Stomach (tissue), 9 donors: ENCODE measurements around the gene RPS6KA4. TPM values are rescaled to one million over a fixed set of nuclear protein-coding genes. Genes with fewer than 3 reads are reported as not detected.
"Not testable (repeated sequence)": the region's sequence is repeated elsewhere in the genome, so short reads cannot be mapped to it uniquely, and the experiment has no call there.

ENCODE experiments used
- DNase-seq, 2 donors: peaks; one replicate each; pipeline versions ENCODE4 v3.0.0 to v3.0.0-alpha.2; 2013 to 2019
- H3K27ac ChIP-seq, 5 donors: fragments of 200-600 bp in 4 of 5; sonication (generic) in 4 of 5; one replicate each; pipeline ENCODE4 v1.5.1; 2013 to 2019; ENCODE audit warnings: mild to moderate bottlenecking in 1 of 5, moderate library complexity in 1 of 5
- H3K27me3 ChIP-seq, 3 donors: fragments of 200-600 bp; sonication (generic); one replicate each; pipeline ENCODE4 v1.5.1; 2017 to 2019; ENCODE audit warnings: mixed run types in 1 of 3
- H3K36me3 ChIP-seq, 4 donors: fragments of 200-600 bp; sonication (generic); 1 replicate in 3 of 4; 2 replicates in 1 of 4; pipeline ENCODE4 v1.5.1; 2016 to 2019
- H3K4me1 ChIP-seq, 4 donors: fragments of 200-600 bp; sonication (generic); one replicate each; pipeline ENCODE4 v1.5.1; 2016 to 2019
- H3K4me3 ChIP-seq, 4 donors: fragments of 200-600 bp; sonication (generic) in 3 of 4; one replicate each; pipeline ENCODE4 v1.5.1; 2016 to 2019; ENCODE audit warnings: mild to moderate bottlenecking in 1 of 4
- H3K9me3 ChIP-seq, 4 donors: fragments of 200-600 bp; sonication (generic); one replicate each; pipeline ENCODE4 v1.5.1; 2016 to 2019
- CTCF ChIP-seq, 7 experiments: fragments of 450-650 bp in 4 of 7; fragments of 200-600 bp in 3 of 7; sonication (generic) in 3 of 7; IDR thresholded peaks; one replicate each; pipeline ENCODE4 v1.5.1; 2016 to 2019; ENCODE audit warnings: antibody characterized with exemption in 7 of 7, control low read depth in 2 of 7, mild to moderate bottlenecking in 1 of 7
- EP300 ChIP-seq: sonication (generic); formaldehyde crosslinking; IDR thresholded peaks from one replicate; pipeline ENCODE4 v1.6.1; 2017; ENCODE audit warnings: antibody characterized with exemption
- POLR2A ChIP-seq, 4 donors: fragments of 450-650 bp; IDR thresholded peaks; one replicate each; pipeline ENCODE4 v1.6.1; 2016; ENCODE audit warnings: antibody characterized with exemption in 4 of 4, control low read depth in 2 of 4, mild to moderate bottlenecking in 1 of 4, moderate library complexity in 1 of 4
- POLR2AphosphoS5 ChIP-seq, 3 donors: sonication (generic); formaldehyde crosslinking; IDR thresholded peaks; one replicate each; pipeline ENCODE4 v1.6.1; 2016; ENCODE audit warnings: antibody characterized with exemption in 3 of 3
- WGBS, 5 donors: extraction: QIAGEN DNeasy Blood & Tissue Kit in 3 of 5; methylation state at CpG; one replicate each; pipeline versions ENCODE4 v1.1.5 to v1.1.7; 2013 to 2018; 5-methylcytosine and 5-hydroxymethylcytosine counted together
- intact Hi-C: fragments of 100-400 bp; cut with DNase I; formaldehyde crosslinking; loops from one replicate; pipeline ENCODE4 v1.15.1; 2023; ENCODE audit warnings: low total_unique reads
- polyA plus RNA-seq, 3 donors: library from polyadenylated mRNA; stranded (reverse); fragments of 200-250 nt; gene quantifications; one replicate each; pipeline ENCODE4 v1.2.3, GENCODE V29; 2013
- total RNA-seq, 5 donors: library from RNA; depleted of rRNA; stranded (reverse); fragments of >200 nt; gene quantifications; one replicate each; pipeline versions ENCODE4 v1.1.0 to v1.2.3, GENCODE V29; 2014 to 2016
- donor health status: healthy with polysubstance abuse.
- donor health status: Bipolar disorder and iron deficiency.
- donor health status: healthy.

RPS6KA4 gene
- total and polyA plus RNA-seq, 8 donors = 15.4 to 103 (median 29.6) TPM

DNA sequence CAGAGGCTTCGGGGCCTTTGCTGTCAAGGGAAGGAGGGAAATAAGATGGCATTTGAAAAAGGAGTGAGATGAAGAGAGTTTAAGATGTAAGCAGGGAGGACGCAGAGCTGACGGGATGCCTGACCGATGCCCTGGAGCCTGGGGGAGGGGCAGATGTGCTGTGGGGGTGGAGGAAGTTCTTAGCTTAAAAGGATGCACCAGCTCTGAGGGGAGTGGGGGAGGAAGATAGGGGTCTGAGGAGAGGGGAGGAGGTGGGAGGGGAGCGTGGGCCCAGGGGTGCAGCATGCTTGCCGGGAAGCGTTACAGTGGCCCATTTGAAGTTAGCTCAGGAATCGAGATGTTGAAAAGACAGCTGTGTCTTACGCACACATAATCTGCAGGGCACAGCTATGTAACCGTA is 56.3 kb downstream of the RPS6KA4 start:
- H3K27ac ChIP-seq = peak overlapping the region in 1 of 5 donors; percentile 17
- H3K4me1 ChIP-seq = peaks cover 0 to 4% (median under 1%) of the 10 kb centered on the region in 4 donors
- peaks cover 0 to 3% (median 0%) of the 10 kb centered on the region in 3 donors for H3K27me3 ChIP-seq
- intact Hi-C loops = no loop called here
- H3K9me3 ChIP-seq = no peaks in the 10 kb centered on the region
- H3K4me3 ChIP-seq = no peak overlapping the region
- no peaks in the 10 kb centered on the region for H3K36me3 ChIP-seq
- DNase-seq = no peak
- WGBS, 5 donors = 44 to 52% (median 48%) methylated on average over 10 of the region's 10 CpGs
- TF ChIP-seq CTCF (IDR thresholded peaks at IDR 0.05) (no peak), EP300 (no peak), POLR2AphosphoS5 (IDR thresholded peaks at IDR 0.05) (no peak), POLR2A (IDR thresholded peaks at IDR 0.05) (no peak)

GRCh38 chr11:64415996-64416728 is 57.2 kb downstream of the RPS6KA4 start:
- TF ChIP-seq EP300 (no peak), POLR2AphosphoS5 (IDR thresholded peaks at IDR 0.05) (no peak), CTCF (IDR thresholded peaks at IDR 0.05) (no peak), POLR2A (IDR thresholded peaks at IDR 0.05) (no peak)
- Histone ChIP-seq H3K4me1 (peaks cover 0 to 3% (median 0%) of the 10 kb centered on the region in 4 donors), H3K27ac (no peak overlapping the region), H3K36me3 (no peaks in the 10 kb centered on the region), H3K27me3 (no peaks in the 10 kb centered on the region), H3K4me3 (no peak overlapping the region), H3K9me3 (peaks cover 0 to 1% (median 0%) of the 10 kb centered on the region in 4 donors)
- 59 to 74% (median 69%) methylated on average over 8 to 9 of the region's 9 CpGs for WGBS, 5 donors
- no peak for DNase-seq
- intact Hi-C loops = no loop called here

DNA sequence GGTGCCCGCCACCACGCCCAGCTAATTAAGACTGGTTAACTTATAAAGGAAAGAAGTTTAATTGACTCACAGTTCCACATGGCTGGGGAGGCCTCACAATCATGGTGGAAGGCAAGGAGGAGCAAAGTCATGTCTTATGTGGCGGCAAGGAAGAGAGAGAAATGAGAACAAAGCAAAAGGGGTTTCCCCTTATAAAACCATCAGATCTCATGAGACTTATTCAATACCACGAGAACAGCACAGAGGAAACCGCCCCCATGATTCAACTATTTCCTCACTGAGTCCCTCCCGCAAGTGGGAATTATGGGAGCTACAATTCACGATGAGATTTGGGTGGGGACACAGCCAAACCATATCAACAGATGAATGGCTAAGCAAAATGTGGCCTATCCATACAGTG is 59.3 kb downstream of the RPS6KA4 start:
- H3K9me3 ChIP-seq = peaks cover 0 to 21% (median 10%) of the 10 kb centered on the region in 4 donors
- DNase-seq, H3K4me3 ChIP-seq, H3K4me1 ChIP-seq, H3K27ac ChIP-seq, H3K36me3 ChIP-seq, intact Hi-C loops, H3K27me3 ChIP-seq: not testable (repeated sequence)
- 82 to 89% (median 84%) methylated on average over 7 of the region's 7 CpGs for WGBS, 5 donors

DNA sequence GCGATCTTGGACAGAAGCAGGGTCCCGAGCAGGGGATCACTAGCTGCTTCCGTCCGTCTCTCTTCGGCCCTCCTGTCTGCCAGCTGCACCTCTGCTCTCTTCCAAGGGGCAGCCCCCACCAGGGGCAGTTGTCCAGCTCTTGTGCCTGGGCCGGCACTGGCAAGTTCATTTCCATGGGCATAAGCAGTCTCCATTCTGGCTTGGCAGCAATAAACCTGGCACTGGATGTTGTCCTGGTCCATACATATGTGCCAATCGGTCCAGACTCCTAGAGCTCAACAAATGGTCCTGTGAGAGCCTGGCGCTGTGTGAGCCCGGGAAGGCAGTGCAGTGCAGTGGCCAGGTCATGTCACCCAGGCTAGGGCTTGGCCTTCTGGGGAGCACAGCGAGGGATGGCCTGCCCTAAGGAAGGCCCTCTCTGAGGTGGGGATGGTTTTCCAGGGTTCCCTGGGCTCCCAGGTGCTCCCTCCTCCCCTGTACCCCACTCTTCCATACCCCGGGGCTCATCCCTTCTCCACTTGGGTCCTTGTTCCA is 60.4 kb downstream of the RPS6KA4 start:
- Histone ChIP-seq H3K27ac (no peak overlapping the region), H3K4me1 (peaks cover 0 to 3% (median 0%) of the 10 kb centered on the region in 4 donors), H3K9me3 (peaks cover 0 to 21% (median 10%) of the 10 kb centered on the region in 4 donors), H3K36me3 (no peaks in the 10 kb centered on the region), H3K4me3 (no peak overlapping the region), H3K27me3 (peaks cover 0 to 8% (median 0%) of the 10 kb centered on the region in 3 donors)
- TF ChIP-seq POLR2AphosphoS5 (IDR thresholded peaks at IDR 0.05) = no peak
- 88 to 96% (median 91%) methylated on average over 10 to 11 of the region's 11 CpGs for WGBS, 5 donors
- intact Hi-C loops = no loop called here
- no peak for DNase-seq

DNA sequence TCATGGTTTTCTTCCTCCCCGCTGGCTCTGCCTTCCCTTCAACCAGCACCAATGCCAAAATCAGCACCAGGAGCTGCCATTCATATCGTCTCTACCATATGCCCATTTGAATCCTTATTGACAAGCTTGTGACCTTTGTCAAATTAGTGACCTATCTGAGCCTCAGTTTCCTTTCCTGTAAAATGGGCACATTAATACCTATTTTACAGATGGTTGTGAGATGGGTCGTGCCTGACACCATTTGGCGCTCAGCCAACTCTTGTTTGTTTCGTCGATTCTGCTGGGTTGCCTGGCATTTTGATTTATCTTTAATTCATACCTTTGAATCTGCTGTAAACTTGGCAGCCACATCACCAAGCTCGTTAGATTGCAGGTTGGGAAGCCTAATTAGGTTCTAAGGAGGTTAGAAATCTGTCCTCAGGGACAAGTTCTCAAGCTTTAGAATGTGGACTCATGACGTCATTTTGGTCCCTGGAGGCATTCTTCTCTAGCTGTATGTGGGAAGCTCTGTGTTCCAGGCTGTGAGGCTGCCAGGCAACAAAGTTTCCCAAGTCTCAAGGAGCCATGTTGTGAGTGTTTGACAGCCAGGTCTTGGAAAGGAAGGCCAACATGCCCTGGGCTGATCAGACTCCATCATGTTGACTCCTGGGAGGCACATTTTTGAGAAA is 61.0 kb downstream of the RPS6KA4 start:
- no peak overlapping the region for H3K4me3 ChIP-seq
- H3K27me3 ChIP-seq = peaks cover 0 to 8% (median 0%) of the 10 kb centered on the region in 3 donors
- intact Hi-C loops = no loop called here
- no peaks in the 10 kb centered on the region for H3K36me3 ChIP-seq
- peaks cover 0 to 2% (median 0%) of the 10 kb centered on the region in 4 donors for H3K4me1 ChIP-seq
- peak in 1 of 2 donors; percentile 38 for DNase-seq
- H3K9me3 ChIP-seq = peaks cover 0 to 21% (median 10%) of the 10 kb centered on the region in 4 donors
- WGBS, 5 donors = 72 to 85% (median 79%) methylated on average over 8 of the region's 8 CpGs
- TF ChIP-seq EP300 = no peak
- TF ChIP-seq POLR2A (IDR thresholded peaks at IDR 0.05) = no peak
- TF ChIP-seq CTCF (IDR thresholded peaks at IDR 0.05) = no peak
- no peak for TF ChIP-seq POLR2AphosphoS5 (IDR thresholded peaks at IDR 0.05)
- no peak overlapping the region for H3K27ac ChIP-seq
